ENCODE results near the gene NEK3. TPM values are rescaled to one million over a fixed set of nuclear protein-coding genes. Genes with fewer than 3 reads are reported as not detected.
"Not testable (repeated sequence)": the region's sequence is repeated elsewhere in the genome, so short reads cannot be mapped to it uniquely, and the experiment has no call there.

The NEK3 gene
- total RNA-seq, 1 donor from 2014 or later, result 4.3 TPM

- peak; percentile 85 for DNase-seq
- Histone ChIP-seq H3K27me3 (ENCODE audit: low read depth) (no peaks in the 10 kb centered on the region), H3K4me1 (peaks cover 47% of the 10 kb centered on the region), H3K4me3 (peak overlapping the region; percentile 75), H3K36me3 (no peaks in the 10 kb centered on the region), H3K9me3 (replicated peaks) (no peaks in the 10 kb centered on the region), H3K27ac (replicated peaks) (peak overlapping the region; percentile 91)
- intact Hi-C loops (cut with micrococcal nuclease), result no loop called here
- no peak for TF ChIP-seq CTCF (IDR thresholded peaks at IDR 0.05; ENCODE audit: borderline replicate concordance)
These were observed 36.0 kb upstream of the NEK3 start for GRCh38 chr13:52195401-52195837.

- intact Hi-C loops (cut with micrococcal nuclease), result no loop called here
- Histone ChIP-seq H3K36me3 (peaks cover 3% of the 10 kb centered on the region), H3K27me3 (ENCODE audit: low read depth) (no peaks in the 10 kb centered on the region), H3K4me3 (peak overlapping the region; percentile 75), H3K4me1 (peaks cover 43% of the 10 kb centered on the region), H3K9me3 (replicated peaks) (no peaks in the 10 kb centered on the region), H3K27ac (replicated peaks) (peak overlapping the region; percentile 91)
- TF ChIP-seq CTCF (IDR thresholded peaks at IDR 0.05; ENCODE audit: borderline replicate concordance), result peak; percentile 12
- DNase-seq, result peak; percentile 84
These were observed 34.9 kb upstream of the NEK3 start for GRCh38 chr13:52194184-52194868.

GRCh38 chr13:52193587-52194183, 34.3 kb upstream of the NEK3 start:
- intact Hi-C loops (cut with micrococcal nuclease); H3K9me3 ChIP-seq (replicated peaks); H3K27me3 ChIP-seq (ENCODE audit: low read depth); DNase-seq; H3K36me3 ChIP-seq: not testable (repeated sequence)
- Histone ChIP-seq H3K4me3 (peak overlapping the region; percentile 75), H3K27ac (replicated peaks) (peak overlapping the region; percentile 91), H3K4me1 (peaks cover 50% of the 10 kb centered on the region)

- H3K4me3 ChIP-seq; H3K9me3 ChIP-seq (replicated peaks); H3K27me3 ChIP-seq (ENCODE audit: low read depth); intact Hi-C loops (cut with micrococcal nuclease): not testable (repeated sequence)
- Histone ChIP-seq H3K27ac (replicated peaks) (peak overlapping the region; percentile 81), H3K4me1 (peaks cover 46% of the 10 kb centered on the region), H3K36me3 (peaks cover 44% of the 10 kb centered on the region)
- DNase-seq, result peak; percentile 28
These were observed 28.2 kb upstream of the NEK3 start for GRCh38 chr13:52187424-52188187.

- DNase-seq, result no peak
- intact Hi-C loops (cut with micrococcal nuclease), result no loop called here
- Histone ChIP-seq H3K4me1 (peaks cover 40% of the 10 kb centered on the region), H3K4me3 (peak overlapping the region; percentile 0), H3K9me3 (replicated peaks) (no peaks in the 10 kb centered on the region), H3K27me3 (ENCODE audit: low read depth) (no peaks in the 10 kb centered on the region), H3K36me3 (peaks cover 50% of the 10 kb centered on the region), H3K27ac (replicated peaks) (peak overlapping the region; percentile 81)
- TF ChIP-seq CTCF (IDR thresholded peaks at IDR 0.05; ENCODE audit: borderline replicate concordance), result no peak
These were observed 27.6 kb upstream of the NEK3 start for GRCh38 chr13:52187029-52187423.

GRCh38 chr13:52181316-52181954, 22.0 kb upstream of the NEK3 start:
- intact Hi-C loops (cut with micrococcal nuclease), result loop anchor here (5.0 kb wide), 1 partner anchor 39 kb away; no protein-coding TSS in a partner anchor
- H3K9me3 ChIP-seq (replicated peaks); H3K4me3 ChIP-seq; H3K4me1 ChIP-seq; DNase-seq; H3K27me3 ChIP-seq (ENCODE audit: low read depth): not testable (repeated sequence)
- H3K27ac ChIP-seq (replicated peaks), result peak overlapping the region; percentile 49
- H3K36me3 ChIP-seq, result peaks cover 74% of the 10 kb centered on the region

All from left ventricle myocardium inferior (tissue), 1 donor.